NK-92 treated with Interleukin-12 subunit alpha and Interleukin-12 subunit beta, amount 100 ng/mL, for 24 hours (cell line): Measurements from ENCODE around the gene TXLNG.

Experiments
- DNase-seq: peaks from one replicate; lab custom pipeline; 2025; lab: John Stamatoyannopoulos, UW

Gene TXLNG

DNA sequence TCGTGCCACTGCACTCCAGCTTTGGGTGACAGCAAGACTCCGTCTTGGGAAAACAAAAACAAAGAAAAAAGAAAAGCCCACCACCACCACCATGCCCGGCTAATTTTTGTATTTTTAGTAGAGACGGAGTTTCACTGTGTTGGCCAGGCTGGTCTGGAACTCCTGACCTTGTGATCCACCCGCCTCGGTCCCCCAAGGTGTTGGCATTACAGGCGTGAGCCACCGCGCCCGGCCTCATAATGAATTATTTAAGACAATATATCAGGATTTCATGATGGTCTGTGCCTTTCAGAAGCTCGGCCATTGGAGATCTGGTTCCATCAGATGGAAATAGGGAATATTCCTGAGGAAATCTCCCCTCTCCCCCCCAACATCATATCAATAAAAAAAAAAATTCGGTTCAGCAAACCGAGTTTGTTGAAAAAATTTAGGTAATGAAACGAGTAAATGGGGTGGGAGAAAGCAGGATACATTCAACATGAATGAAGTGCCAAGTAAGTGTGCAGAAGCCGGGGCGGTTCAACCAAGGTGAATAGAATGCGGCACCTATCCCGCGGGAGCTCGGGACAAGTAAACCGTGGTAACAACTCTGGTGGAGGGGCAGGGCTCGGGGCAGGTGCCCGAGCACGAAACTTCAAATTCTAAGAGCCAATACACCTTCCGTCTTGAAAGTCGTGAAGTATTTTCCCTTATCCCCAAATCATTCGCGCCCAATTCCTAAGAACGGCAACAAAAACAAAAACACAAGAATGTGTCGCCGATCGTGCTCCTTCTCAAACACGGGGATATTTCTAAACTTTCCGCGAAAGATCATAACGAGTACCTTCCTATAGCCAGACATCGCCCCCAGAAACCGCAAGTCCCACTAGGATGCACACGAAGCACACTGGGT, 773 bp upstream of the TXLNG start:
- DNase-seq = no peak

DNA sequence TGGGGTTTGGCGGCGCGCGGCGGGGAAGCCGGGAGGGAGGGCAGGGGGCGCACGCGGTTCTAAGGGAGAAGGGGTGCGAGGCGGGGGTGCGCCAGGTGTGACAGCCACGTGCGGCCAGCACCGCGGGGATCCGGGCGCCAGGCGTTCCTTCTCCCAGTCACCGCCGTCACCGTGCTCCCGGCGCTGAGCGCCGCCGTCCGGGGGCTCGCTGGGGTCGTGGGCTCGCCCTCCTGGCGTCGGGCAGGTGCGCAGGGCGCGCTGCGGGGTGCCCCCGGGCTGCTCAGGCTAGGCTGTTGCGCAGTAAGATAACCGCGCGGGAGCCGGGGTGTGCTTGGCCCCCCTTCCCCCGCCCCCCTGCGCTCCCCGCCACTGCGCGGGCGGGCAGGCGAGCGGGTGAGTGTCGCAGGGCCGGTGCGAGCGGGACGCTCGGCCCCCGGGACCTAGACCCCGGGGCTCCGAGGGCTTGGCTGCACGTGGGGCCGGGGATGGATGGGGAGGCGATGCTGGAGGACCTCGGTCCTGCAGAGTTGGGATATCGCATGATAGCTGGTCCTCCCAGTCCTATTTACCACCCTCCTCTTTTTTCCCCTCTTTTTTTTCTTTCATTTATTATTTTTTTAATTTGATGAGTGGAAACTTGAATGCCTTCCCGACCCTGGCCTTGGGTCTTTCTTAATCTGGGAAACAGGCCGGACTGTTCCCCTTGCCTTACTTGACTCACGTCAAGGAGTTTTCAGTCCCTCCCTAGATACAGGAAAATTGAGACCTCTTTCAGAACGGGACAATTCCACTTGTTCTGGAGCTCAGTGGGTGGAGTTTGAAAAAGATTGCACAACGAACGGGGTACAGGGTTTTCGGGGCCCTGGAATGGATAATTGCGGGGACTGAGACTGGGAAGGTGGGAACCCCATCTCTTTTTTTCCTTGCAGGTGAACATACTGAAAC, 797 bp downstream of the TXLNG start:
- peak; percentile 33 for DNase-seq

DNA sequence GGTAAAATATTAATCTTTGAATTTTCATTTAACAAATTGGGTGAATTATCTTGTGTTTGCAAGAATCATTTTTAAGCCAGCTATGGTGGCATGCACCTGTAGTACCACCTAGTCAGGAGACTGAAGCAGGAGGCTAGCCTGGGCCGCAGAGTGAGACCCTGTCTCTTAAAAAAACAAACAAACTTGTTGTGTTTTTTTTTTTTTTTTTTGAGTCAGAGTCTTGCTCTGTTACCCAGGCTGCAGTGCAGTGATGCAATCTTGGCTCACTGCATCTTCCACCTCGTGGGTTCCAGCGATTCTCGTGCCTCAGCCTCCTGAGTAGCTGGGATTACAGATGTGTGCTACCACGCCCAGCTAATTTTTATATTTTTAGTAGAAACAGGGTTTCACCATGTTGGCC, 2.2 kb downstream of the TXLNG start:
- no peak for DNase-seq

DNA sequence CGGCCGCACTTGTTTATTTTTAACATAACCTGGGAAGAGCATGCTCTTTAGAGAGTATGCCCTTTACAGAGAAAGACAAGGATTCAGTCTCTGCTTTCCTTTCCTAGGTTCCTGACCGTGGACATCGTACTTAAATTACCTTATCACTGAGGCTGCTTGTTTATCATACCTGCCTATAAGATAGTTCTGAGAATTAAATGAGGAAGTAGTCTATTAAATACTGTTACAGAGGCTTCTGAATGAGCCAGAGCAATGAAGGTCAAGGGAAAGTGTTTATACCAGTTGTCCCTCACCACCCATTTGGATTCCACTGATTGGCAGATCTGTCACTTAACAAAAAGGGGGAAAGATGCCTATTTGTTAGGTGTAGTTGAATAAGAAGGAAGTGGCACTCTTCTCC, 10.0 kb downstream of the TXLNG start:
- DNase-seq = no peak

DNA sequence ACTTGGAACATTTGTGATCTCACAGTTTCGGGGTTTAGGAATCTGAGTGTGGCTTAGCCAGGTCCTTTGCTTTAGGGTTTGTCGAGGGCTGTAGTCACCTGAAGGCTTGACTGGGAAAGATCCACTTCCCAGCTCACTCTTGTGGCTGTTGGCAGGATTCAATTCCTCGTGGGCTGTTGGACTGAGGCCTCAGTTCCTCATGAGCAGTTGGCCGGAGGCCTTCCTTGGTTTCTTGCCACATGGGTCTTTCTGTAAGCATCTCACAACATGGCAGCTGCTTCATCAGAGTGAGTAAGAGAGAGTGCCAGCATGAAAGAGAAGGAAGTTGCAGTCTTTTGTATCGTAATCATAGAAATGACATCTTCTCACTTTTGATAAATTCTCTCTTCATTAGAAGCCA, 11.1 kb downstream of the TXLNG start:
- no peak for DNase-seq

DNA sequence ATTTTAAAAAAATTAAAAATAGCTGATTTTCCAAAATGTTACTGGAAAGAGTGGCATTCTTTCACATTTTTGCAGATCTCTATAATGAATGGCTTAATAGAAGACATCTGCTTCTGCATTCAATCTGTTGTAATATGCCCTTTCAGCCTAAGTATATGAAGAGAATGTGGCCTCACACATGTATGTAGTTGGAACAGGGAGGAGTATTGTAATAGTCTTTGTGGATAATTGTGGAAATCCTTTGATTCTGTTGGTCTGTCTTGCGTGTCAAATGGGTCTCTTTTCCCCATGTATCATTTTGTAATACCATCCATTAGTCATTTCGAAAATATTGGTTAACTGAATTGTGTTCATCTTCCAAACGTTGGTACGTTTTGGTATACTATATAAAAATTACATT, 11.6 kb downstream of the TXLNG start:
- DNase-seq = no peak

DNA sequence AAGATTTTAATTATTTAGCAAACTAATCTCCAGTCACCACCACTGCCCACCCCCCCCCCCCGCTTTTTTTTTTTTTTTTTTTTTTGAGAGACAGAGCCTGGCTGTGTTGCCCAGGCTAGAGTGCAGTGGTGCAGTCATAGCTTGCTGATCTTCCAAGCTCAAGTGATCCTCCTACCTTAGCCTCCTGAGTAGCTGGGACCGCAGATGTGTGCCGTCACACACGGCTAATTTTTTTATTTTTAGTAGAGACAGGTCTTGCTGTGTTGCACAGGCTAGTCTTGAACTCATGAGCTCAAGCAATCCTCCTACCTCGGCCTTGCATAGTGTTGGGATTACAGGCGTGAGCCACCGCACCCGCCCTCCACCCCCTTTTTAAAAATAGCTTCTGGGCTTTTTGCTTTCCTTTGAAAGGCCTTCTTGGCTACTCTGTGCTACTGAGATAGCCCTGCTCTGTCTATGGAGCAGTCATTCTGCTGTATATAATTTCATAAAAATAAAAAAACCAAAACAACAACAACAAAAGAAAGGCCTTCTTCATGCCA, 18.7 kb downstream of the TXLNG start:
- no peak for DNase-seq

DNA sequence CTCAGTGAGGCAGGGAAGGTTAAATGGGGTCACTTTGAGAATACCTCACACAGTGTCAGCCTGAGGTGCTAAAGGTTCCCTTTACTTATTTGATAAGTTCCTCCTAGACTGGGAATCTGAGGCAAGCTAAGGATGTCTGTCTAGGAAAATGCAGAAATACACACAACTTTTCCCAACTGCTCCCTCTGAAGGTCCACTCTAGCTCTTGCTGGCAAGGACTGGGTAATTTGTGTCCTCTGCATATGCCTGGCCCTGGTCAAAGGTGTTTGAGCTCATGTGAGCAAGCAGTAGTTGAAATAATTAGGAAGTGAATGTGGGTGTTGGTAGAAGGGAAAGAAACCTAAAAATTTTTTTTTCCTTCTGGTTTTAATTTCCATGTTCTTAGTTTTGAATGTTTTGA, 21.3 kb downstream of the TXLNG start:
- DNase-seq = no peak

DNA sequence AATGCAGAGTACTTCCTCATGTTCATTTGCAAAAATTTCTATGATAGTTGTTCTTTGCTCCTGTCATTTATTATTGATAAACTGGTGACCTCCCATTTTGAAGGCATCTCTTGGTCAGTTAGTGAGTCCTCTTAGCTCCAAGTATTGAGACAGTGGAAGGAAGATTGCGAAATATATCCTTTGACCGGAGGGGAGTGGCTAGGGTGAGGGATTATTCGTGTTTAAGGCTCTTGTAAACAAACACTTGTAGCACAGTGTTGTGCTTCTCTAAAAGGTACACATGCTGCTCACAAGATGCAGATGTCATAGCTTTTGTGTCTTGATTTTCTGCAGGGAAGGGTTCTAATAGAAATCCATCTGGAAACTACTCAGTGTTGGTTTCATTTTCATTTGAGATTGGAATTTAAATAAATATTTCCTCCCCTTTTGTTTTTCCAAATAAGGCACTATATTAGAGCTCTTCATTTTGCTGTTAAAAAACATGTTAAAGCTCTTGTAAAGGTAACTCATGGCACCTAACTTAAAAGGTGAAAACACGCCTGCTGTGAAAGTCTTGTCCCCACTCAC, 21.8 kb downstream of the TXLNG start:
- DNase-seq = no peak

DNA sequence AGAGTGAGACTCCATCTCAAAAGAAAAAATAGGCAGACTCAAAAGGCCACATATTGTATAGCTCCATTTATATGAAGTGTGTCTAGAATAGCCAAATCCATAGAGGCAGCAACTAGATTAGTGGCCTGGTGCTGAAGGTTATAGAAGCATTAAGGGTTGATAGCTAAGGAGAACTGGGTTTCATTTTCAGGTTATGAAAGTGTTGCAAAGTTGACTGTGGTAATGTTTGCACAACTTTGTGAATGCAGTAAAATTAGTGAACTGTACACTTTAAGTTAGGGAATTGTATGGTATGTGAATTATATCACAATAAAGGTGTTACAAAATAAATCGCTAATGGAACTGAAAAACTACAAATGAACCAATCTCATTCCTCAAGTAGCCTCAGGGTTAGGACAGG, 28.3 kb downstream of the TXLNG start:
- no peak for DNase-seq

DNA sequence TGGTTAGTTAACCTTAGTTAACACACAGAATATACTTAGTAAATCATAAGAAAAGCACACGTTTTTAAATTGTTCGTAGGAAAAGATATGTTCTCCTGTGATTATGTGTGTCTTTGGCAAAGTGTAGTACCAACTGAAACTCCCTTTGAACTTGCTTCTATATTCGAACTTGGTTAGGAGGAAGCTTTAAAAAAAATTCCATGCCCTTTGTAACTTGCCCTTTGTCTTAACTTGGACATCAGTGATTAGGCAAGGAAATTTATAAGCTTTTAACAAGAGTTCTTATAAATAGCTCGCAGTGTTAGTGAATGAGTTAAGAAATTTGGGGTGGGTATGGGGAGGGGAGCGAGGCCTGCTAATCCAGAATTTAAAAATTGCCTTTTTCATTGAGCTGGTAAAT, 33.4 kb downstream of the TXLNG start:
- no peak for DNase-seq

DNA sequence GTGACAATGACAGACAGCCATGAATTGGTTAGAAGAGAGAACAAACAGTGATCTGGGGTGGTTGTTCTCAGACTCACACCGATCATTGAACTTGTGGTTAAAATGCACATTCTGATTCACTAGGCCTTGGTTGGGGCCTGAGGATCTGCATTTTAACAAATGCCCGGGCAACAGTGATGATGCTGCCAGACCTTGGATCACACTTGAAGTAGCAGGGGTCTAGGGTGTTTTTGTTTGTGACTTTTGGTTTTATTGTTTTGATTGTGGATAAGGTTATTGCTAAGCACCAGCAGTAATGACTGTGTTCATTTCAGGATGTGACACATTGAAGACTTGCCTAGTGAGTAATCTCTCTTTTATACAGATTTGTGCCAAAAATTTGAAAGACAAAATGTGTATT, 36.5 kb downstream of the TXLNG start:
- DNase-seq = no peak

DNA sequence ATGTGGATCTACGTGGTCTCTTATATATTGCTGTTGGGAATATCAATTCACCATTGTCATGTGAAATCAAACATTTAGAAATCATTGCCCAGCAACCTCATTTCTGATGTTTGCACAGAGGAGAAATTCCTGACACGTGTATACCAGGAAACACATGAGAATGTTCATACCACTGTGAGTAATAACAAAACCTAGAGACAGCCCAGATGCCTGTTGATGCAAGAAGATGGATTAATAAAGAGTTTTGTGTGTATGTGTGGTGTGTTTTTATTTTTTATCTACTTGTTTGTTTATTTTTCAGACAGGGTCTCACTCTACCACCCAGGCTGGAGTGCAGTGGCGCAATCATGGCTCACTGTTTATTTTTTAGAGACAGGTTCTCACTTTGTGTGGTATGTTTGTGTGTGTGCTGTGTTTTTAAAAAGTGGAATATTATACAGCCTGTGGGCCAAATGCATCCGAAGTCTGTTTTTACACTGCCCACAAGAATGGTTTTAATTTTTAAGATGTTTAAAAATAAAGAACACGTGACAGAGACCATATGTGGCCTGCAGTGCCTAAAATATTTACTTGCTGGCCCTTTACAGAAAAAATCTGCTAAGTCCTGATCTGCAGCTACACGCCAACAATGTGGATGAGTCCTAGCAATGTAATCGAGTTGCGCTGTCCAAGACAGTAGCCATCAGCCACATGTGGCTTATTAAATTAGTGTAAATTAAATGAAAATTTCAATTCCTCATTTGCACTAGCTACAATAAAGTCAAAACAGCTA, 39.2 kb downstream of the TXLNG start:
- DNase-seq = no peak

DNA sequence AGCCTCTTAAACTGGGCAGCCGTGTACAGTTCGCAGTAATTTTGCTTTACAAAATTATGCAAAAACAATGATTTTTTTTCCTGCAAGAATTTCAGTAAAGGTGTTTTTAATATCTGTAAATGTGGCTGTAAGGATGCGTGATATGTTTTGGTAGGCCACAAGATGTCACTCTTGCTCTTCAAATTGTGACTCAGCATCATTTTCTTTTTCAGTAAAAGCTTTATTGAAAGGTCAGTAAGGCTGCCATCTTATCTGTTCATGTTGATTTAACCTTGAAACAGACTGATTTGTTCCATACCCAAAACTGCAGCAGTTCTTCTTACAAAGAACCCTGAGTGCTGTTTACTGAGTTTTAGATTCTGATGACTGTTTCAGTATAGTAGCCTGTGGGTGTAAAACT, 39.9 kb downstream of the TXLNG start:
- no peak for DNase-seq

DNA sequence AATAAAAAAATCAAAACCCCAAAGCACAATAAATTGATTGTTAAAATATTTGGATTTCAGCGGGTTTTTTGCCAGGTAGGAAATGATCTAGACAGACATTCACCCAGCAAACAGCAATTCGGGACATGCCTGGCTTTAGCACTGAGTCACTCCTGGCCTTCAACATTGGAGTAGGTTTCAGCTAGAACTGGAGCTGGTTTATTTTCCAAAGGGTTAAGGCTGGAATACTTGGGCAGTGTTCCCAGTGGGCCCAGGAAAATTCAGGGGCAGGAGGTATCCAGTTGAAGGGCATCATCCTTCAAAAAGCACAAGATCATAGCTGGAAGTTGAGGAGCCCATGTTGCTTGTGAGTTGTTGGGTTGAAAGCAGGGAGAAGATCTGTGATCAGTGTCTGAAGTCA, 41.0 kb downstream of the TXLNG start:
- DNase-seq = no peak

DNA sequence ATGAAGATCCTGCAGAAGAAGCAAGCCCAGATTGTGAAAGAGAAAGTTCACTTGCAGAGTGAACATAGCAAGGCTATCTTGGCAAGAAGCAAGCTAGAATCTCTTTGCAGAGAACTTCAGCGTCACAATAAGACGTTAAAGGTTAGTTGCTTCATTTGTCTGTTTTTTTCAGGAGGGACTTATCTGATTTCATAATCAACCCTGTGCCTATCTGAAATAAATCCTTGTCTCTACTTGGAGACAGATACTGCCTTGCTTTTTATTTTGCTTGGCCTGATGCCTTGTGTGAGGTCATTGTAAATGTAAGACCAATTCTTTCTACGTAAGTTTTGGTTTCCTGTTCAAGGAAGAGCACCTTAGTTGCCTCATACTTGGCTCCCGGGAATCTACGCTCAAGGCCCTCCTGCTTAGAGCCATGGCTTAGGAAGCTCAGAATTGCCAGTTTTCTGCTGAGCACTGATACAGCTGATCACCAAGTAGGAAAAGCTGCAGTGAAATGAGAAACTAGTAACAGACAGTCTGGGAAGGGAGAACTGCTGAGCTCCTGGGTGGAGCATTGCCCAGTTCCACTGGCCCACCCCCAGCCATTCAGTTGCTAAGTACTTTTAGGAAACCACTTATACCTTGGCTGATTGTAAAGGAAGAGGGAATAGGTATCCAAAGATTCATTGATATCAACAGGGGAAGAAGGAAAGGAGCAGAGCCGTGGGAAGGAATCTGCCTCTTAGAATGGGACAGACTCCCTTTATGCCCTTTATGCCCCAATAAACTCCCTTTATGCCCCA, 42.0 kb downstream of the TXLNG start:
- DNase-seq = no peak

DNA sequence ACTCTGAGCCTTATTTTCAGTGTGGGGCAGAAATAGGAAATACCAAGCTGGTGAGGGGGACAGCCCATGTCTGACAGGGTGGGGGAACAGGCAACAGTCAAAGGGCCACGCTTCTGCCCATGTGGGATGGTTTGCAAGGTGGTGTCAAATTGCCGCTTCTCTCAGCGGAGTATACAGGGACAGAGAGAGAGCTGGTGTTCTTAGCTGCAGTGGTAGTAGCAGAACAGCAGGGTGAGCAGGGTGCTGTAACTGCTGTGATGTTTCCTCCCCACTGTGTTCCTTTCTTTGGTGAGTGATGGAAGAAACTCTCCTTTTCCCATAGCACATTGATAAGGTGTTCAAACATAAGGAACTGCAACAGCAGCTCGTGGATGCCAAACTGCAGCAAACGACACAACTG, 46.0 kb downstream of the TXLNG start:
- DNase-seq = no peak

DNA sequence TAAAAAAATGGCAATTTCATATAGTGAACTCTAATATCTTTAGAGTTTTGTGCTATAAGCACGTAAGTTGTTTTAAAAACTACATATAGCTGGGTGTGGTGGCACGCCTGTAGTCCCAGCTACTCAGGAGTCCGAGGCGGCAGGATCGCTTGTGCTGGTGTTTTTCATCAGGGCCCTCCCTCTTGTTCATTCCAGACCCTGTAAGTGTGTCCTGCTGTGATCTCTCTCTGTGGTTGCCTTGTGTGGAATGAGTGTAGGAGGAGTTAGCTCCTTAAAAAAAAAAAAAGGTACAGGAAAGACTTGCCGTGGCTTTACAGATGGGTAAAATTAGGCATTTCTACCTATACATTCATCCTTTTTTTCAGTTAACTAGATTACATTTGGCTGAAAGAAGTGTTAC, 48.5 kb downstream of the TXLNG start:
- DNase-seq = no peak

DNA sequence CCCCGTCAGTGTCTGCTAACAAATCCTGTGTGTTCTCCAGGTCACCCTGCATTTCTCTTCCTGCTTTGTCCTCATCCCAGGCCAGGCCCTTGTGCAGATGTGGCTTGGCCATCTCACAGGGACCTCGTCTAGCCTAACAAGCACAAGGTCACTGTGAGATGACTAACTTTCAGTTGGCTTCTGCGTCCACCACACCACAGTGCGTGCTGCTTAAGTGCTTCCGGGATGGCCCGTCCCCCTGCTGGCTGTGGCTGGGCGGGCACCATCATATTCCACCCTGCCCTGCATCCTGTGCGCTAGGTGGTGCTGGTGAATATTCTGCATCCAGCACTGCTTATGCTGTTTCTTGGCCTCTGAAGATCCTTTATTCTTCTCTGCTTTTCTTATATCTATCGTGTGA, 50.1 kb downstream of the TXLNG start:
- no peak for DNase-seq

DNA sequence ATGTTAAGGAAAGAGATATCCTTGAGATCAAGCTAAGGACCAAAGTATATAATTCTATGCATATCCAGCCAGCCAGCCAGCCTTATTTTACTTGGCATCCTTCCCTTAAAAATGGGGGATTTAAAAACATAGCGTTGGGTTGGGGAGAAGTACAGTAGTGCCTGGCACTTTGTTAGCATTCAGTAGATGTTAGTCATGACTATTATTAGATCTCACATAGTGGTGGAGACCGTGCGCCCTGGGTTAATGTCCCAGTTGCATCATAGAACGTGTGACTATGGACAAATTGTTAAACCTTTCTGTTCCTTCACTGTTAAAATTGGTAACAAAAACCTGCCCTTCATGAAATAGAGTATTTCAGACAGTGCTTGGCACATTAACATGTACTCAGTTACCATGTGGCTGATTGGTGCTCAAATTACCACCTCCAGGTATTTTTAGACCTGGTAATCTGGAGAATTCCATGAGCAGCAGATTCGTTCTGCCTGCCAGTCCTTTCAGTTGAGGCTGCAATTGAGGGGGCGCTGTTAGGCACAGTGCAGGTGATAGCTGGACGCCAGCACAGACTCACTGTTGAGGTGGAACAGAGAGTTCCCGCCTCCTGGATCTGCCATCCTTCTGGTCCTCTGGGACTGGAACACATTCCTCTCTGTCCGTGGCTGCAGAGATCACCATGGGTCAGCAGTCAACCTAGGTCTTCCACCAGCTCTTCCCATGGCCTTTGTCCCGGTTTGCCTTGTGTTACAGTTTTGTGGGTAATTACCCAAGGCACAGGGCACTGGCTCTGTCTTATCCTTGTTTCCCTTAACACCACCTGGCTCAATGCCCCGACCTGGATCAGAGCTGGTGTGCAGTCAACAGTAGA, 52.2 kb downstream of the TXLNG start:
- DNase-seq = no peak
